ENCODE results near the gene AHDC1. TPM values are rescaled to one million over a fixed set of nuclear protein-coding genes. Genes with fewer than 3 reads are reported as not detected.

AHDC1 gene
- total and polyA plus RNA-seq, 10 of the 15 experiments (the other 5 are each of a cell fraction or from before 2014, with no cell fraction given) = 0.21 to 13.0 (median 1.4) TPM

GRCh38 chr1:27596261-27596660 lies 7.7 kb downstream of the AHDC1 start:
- no peak overlapping the region for H3K9ac ChIP-seq (ENCODE audit: control insufficient read depth, insufficient read depth, low read length)
- no peaks in the 10 kb centered on the region; the same call in none of the 2 replicates for H3K79me2 ChIP-seq (ENCODE audit: control insufficient read depth, insufficient read depth, low read length)
- intact Hi-C loops (cut with micrococcal nuclease; ENCODE audit: unreplicated experiment) (no loop called here), in situ Hi-C loops (cut with MboI) (no loop called here)
- ChIA-PET RAD21 (ENCODE audit: unreplicated experiment) (interaction anchor here (0.6 to 1.2 kb wide), 2 partner anchors 25 to 98 kb away, joined by 5 read pairs; no protein-coding TSS in a partner anchor), CTCF (interaction anchor here (0.8 to 3.0 kb wide), 7 partner anchors 9 to 497 kb away, joined by 3 to 11 read pairs (median 4); no protein-coding TSS in a partner anchor), SMC1A (ENCODE audit: uncharacterized antibody, unreplicated experiment) (interaction anchor here (0.9 to 3.1 kb wide), 4 partner anchors 9 to 40 kb away, joined by 3 to 9 read pairs (median 3); no protein-coding TSS in a partner anchor), POLR2A (interaction anchor here (1.3 kb wide), 1 partner anchor 19 kb away, joined by 3 read pairs; no protein-coding TSS in a partner anchor)
- H3K36me3 ChIP-seq (ENCODE audit: control insufficient read depth in 2 of 2, insufficient read depth in 2 of 2, low read length in 1 of 2) = no peaks in the 10 kb centered on the region; a peak in 2 of 4 replicates
- H3K27me3 ChIP-seq (replicated peaks in 1 of 2; ENCODE audit: control insufficient read depth in 2 of 2, insufficient read depth in 2 of 2, low read length in 1 of 2) = no peaks in the 10 kb centered on the region
- no peaks in the 10 kb centered on the region for H3K9me3 ChIP-seq (replicated peaks; ENCODE audit: control insufficient read depth, insufficient read depth, low read length)
- peaks cover 42% of the 10 kb centered on the region for H3K4me1 ChIP-seq (ENCODE audit: control insufficient read depth, insufficient read depth, low read length)
- no peak for DNase-seq (ENCODE audit: low read depth, low spot score)
- H3K27ac ChIP-seq (ENCODE audit: control insufficient read depth, insufficient read depth) = no peak overlapping the region
- no peak for ATAC-seq
- no TSS peak for BruUV-seq (replicated peaks)
- no peak for FAIRE-seq
- H4K20me1 ChIP-seq (ENCODE audit: control insufficient read depth, insufficient read depth) = 0 out of 2 replicates have a peak, but pooled peaks cover 3% of the 10 kb centered on the region
- H2AFZ ChIP-seq (ENCODE audit: control insufficient read depth, low read depth, low read length) = no peak overlapping the region
- no peak for TF ChIP-seq ESRRA (IDR thresholded peaks at IDR 0.05; ENCODE audit: low read length)
- H3K4me2 ChIP-seq (ENCODE audit: control insufficient read depth, insufficient read depth) = no peak overlapping the region
- WGBS (ENCODE audit: insufficient coverage, insufficient replicate concordance, low lambda C conversion rate, missing lambda C conversion rate) = 56% methylated on average over 8 of the region's 9 CpGs
- H3K4me3 ChIP-seq = no peak overlapping the region

- ChIA-PET POLR2A (interaction anchor here (1.2 to 1.3 kb wide), 2 partner anchors 19 to 102 kb away, joined by 3 read pairs; no protein-coding TSS in a partner anchor), CTCF (interaction anchor here (0.6 to 3.0 kb wide), 7 partner anchors 10 to 496 kb away, joined by 3 to 11 read pairs (median 4); no protein-coding TSS in a partner anchor), SMC1A (ENCODE audit: uncharacterized antibody, unreplicated experiment) (interaction anchor here (0.7 to 3.1 kb wide), 4 partner anchors 11 to 179 kb away, joined by 3 to 9 read pairs (median 3); no protein-coding TSS in a partner anchor), RAD21 (ENCODE audit: unreplicated experiment) (interaction anchor here (1.2 kb wide), 1 partner anchor 25 kb away, joined by 5 read pairs; no protein-coding TSS in a partner anchor)
- H3K36me3 ChIP-seq (ENCODE audit: control insufficient read depth in 2 of 2, insufficient read depth in 2 of 2, low read length in 1 of 2) = no peaks in the 10 kb centered on the region; a peak in 1 of 4 replicates
- 0 out of 2 replicates have a peak, but pooled peaks cover 3% of the 10 kb centered on the region for H4K20me1 ChIP-seq (ENCODE audit: control insufficient read depth, insufficient read depth)
- H3K4me3 ChIP-seq = no peak overlapping the region
- ATAC-seq (no peak), FAIRE-seq (no peak), DNase-seq (ENCODE audit: low read depth, low spot score) (no peak)
- peaks cover 40% of the 10 kb centered on the region for H3K4me1 ChIP-seq (ENCODE audit: control insufficient read depth, insufficient read depth, low read length)
- 72% methylated on average over 5 of the region's 5 CpGs for WGBS (ENCODE audit: insufficient coverage, insufficient replicate concordance, low lambda C conversion rate, missing lambda C conversion rate)
- BruUV-seq (replicated peaks) = no TSS peak
- H3K4me2 ChIP-seq (ENCODE audit: control insufficient read depth, insufficient read depth) = no peak overlapping the region
- no peaks in the 10 kb centered on the region; the same call in none of the 2 replicates for H3K79me2 ChIP-seq (ENCODE audit: control insufficient read depth, insufficient read depth, low read length)
- intact Hi-C loops (cut with micrococcal nuclease; ENCODE audit: unreplicated experiment) = no loop called here
- no peak overlapping the region for H3K27ac ChIP-seq (ENCODE audit: control insufficient read depth, insufficient read depth)
- H2AFZ ChIP-seq (ENCODE audit: control insufficient read depth, low read depth, low read length) = no peak overlapping the region
- in situ Hi-C loops (cut with MboI) = no loop called here
- H3K27me3 ChIP-seq (replicated peaks in 1 of 2; ENCODE audit: control insufficient read depth in 2 of 2, insufficient read depth in 2 of 2, low read length in 1 of 2) = no peaks in the 10 kb centered on the region
- no peaks in the 10 kb centered on the region for H3K9me3 ChIP-seq (replicated peaks; ENCODE audit: control insufficient read depth, insufficient read depth, low read length)
- H3K9ac ChIP-seq (ENCODE audit: control insufficient read depth, insufficient read depth, low read length) = no peak overlapping the region
- TF ChIP-seq LARP7 (IDR thresholded peaks at IDR 0.05) (no peak), STAT3 (IDR thresholded peaks at IDR 0.05; ENCODE audit: low read depth, low read length) (no peak), RFX5 (IDR thresholded peaks at IDR 0.05; ENCODE audit: low read depth, low read length) (no peak), KDM1A (IDR thresholded peaks at IDR 0.05; ENCODE audit: borderline replicate concordance) (no peak), SUPT20H (IDR thresholded peaks at IDR 0.05; ENCODE audit: borderline replicate concordance, control insufficient read depth, low read depth, low read length) (no peak), CEBPZ (IDR thresholded peaks at IDR 0.05; ENCODE audit: low read depth, low read length) (no peak), SMARCA5 (IDR thresholded peaks at IDR 0.05) (no peak), USF1 (IDR thresholded peaks at IDR 0.05; ENCODE audit: borderline replicate concordance, extremely low read length, insufficient read depth, low read depth, low read length) (no peak), ASH2L (IDR thresholded peaks at IDR 0.05; ENCODE audit: borderline replicate concordance, low read depth) (no peak), IRF3 (IDR thresholded peaks at IDR 0.05) (no peak), PML (IDR thresholded peaks at IDR 0.05; ENCODE audit: low read length) (no peak)
Observed at GRCh38 chr1:27595597-27595996, 8.3 kb downstream of the AHDC1 start.
